ENCODE data around the gene CNPPD1. TPM values are rescaled to one million over a fixed set of nuclear protein-coding genes. Genes with fewer than 3 reads are reported as not detected.

The CNPPD1 gene
- polyA plus RNA-seq, 1 experiment = 29.9 TPM

- POLR2A ChIA-PET = no interaction called here
- Histone ChIP-seq H3K9me3 (ENCODE audit: control insufficient read depth, insufficient read depth, low read length) (no peaks in the 10 kb centered on the region), H3K27ac (ENCODE audit: low read depth, low read length) (no peak overlapping the region), H3K27me3 (ENCODE audit: control insufficient read depth, insufficient read depth, low read length) (no peaks in the 10 kb centered on the region), H3K4me3 (ENCODE audit: low read depth, low read length) (no peak overlapping the region)
- no peak for TF ChIP-seq CTCF (IDR thresholded peaks at IDR 0.05; ENCODE audit: low read depth, low read length)
- no peak for DNase-seq (ENCODE audit: low read depth, low spot score)
- CTCF ChIA-PET = interaction anchor here (0.5 to 10.8 kb wide), 11 partner anchors 12 to 127 kb away, joined by 3 to 137 read pairs (median 11); partner anchors contain the start of gene IHH
Observed at GRCh38 chr2:219122202-219122980, 54.3 kb downstream of the CNPPD1 start.

Other genes with a start within 250 kb of the CNPPD1 start
- gene CDK5R2, start 217.3 kb downstream of the CNPPD1 start, polyA plus RNA-seq (2011; rRNA removed) = 0.04 and 0.05 TPM in 2 replicates
- not detected in 2 replicates for gene FEV, start 191.7 kb downstream of the CNPPD1 start, polyA plus RNA-seq (2011; rRNA removed)
- gene CRYBA2, start 183.5 kb downstream of the CNPPD1 start, polyA plus RNA-seq (2011; rRNA removed) = 0.19 TPM in 1 of 2 replicates, not detected in the other
- gene CFAP65, start 135.4 kb downstream of the CNPPD1 start, polyA plus RNA-seq (2011; rRNA removed) = not detected in 2 replicates
- 0.04 TPM in 1 of 2 replicates, not detected in the other for gene IHH, start 116.0 kb downstream of the CNPPD1 start, polyA plus RNA-seq (2011; rRNA removed)
- gene NHEJ1, start 16.1 kb downstream of the CNPPD1 start, polyA plus RNA-seq (2011; rRNA removed) = 21.9 and 22.9 TPM in 2 replicates
- gene SLC23A3, start 6.9 kb downstream of the CNPPD1 start, polyA plus RNA-seq (2011; rRNA removed) = 0.26 and 0.53 TPM in 2 replicates
- gene RETREG2, start 1.4 kb upstream of the CNPPD1 start, polyA plus RNA-seq (2011; rRNA removed) = 71.7 and 78.7 TPM in 2 replicates
- gene ZFAND2B, start 29.9 kb upstream of the CNPPD1 start, polyA plus RNA-seq (2011; rRNA removed) = 24.5 and 29.6 TPM in 2 replicates
- gene ABCB6, start 42.0 kb upstream of the CNPPD1 start, polyA plus RNA-seq (2011; rRNA removed) = 20.9 and 22.2 TPM in 2 replicates
- 81.0 and 84.3 TPM in 2 replicates for gene ATG9A, start 52.7 kb upstream of the CNPPD1 start, polyA plus RNA-seq (2011; rRNA removed)
- 20.3 and 22.0 TPM in 2 replicates for gene ANKZF1, start 52.9 kb upstream of the CNPPD1 start, polyA plus RNA-seq (2011; rRNA removed)
- 8.8 and 9.6 TPM in 2 replicates for gene GLB1L, start 68.5 kb upstream of the CNPPD1 start, polyA plus RNA-seq (2011; rRNA removed)
- 33.9 and 36.6 TPM in 2 replicates for gene STK16, start 68.6 kb upstream of the CNPPD1 start, polyA plus RNA-seq (2011; rRNA removed)
- gene TUBA4B, start 76.3 kb upstream of the CNPPD1 start, polyA plus RNA-seq (2011; rRNA removed) = not detected in 2 replicates
- 22.4 and 22.6 TPM in 2 replicates for gene TUBA4A, start 77.0 kb upstream of the CNPPD1 start, polyA plus RNA-seq (2011; rRNA removed)
- 40.6 and 41.1 TPM in 2 replicates for gene DNAJB2, start 102.4 kb upstream of the CNPPD1 start, polyA plus RNA-seq (2011; rRNA removed)
- 11.7 and 15.1 TPM in 2 replicates for gene PTPRN, start 132.5 kb upstream of the CNPPD1 start, polyA plus RNA-seq (2011; rRNA removed)
- not detected in 2 replicates for gene RESP18, start 155.8 kb upstream of the CNPPD1 start, polyA plus RNA-seq (2011; rRNA removed)
- 41.5 and 71.2 TPM in 2 replicates for gene DNPEP, start 211.0 kb upstream of the CNPPD1 start, polyA plus RNA-seq (2011; rRNA removed)
- 19.8 and 24.9 TPM in 2 replicates for gene DES, start 241.5 kb upstream of the CNPPD1 start, polyA plus RNA-seq (2011; rRNA removed)